ENCODE results near the gene IGF1.

Gene IGF1

DNA sequence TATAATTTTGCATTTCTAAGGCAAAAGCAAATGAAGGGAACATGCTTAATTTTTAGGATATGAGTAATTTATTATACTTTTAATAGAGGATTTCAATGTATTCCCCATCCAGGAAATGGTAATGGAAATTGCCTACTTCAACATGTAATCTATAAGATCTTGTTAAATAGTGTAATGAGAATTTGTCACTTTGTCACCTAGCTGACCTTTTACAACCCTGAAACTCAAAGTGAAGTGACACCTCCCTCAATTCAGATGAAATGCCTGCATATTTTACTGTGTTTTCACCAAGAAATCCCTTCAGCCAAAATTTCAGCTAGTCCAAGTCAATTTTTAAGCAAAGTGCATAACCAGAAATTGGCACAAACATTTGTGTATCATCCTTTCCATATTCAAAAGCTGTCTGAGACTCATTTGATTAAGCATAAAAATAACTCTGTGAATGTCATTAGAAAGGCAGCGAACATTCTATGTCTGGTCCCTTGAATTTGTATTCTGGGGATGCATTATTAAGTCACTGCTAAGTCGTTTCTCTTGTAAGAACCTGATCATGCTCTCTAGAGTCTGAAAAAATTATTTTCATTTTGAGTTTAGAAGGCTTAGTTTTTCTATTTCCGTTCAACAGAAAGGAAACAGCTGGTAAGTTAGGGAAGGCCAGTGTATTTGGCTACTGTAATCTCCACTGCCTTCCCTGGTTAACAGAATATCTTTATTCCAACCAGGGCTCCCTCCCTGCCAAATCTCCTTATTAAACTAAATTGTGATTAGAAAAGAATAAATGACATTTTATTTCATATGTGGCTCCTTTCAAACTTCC is 100.8 kb downstream of the IGF1 start:
- Histone ChIP-seq H3K9me3 (no peaks in the 10 kb centered on the region), H3K36me3 (no peaks in the 10 kb centered on the region), H3K27ac (no peak overlapping the region), H3K4me3 (ENCODE audit: low read depth in 1 of 2, low read length in 1 of 2) (no peak overlapping the region), H3K4me1 (ENCODE audit: control insufficient read depth in 1 of 2, insufficient read depth in 1 of 2, low read depth in 1 of 2, low read length in 1 of 2) (no peaks in the 10 kb centered on the region), H3K27me3 (no peaks in the 10 kb centered on the region)
- TF ChIP-seq, protein P1, sequence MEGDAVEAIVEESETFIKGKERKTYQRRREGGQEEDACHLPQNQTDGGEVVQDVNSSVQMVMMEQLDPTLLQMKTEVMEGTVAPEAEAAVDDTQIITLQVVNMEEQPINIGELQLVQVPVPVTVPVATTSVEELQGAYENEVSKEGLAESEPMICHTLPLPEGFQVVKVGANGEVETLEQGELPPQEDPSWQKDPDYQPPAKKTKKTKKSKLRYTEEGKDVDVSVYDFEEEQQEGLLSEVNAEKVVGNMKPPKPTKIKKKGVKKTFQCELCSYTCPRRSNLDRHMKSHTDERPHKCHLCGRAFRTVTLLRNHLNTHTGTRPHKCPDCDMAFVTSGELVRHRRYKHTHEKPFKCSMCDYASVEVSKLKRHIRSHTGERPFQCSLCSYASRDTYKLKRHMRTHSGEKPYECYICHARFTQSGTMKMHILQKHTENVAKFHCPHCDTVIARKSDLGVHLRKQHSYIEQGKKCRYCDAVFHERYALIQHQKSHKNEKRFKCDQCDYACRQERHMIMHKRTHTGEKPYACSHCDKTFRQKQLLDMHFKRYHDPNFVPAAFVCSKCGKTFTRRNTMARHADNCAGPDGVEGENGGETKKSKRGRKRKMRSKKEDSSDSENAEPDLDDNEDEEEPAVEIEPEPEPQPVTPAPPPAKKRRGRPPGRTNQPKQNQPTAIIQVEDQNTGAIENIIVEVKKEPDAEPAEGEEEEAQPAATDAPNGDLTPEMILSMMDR (IDR thresholded peaks at IDR 0.05) = no peak

DNA sequence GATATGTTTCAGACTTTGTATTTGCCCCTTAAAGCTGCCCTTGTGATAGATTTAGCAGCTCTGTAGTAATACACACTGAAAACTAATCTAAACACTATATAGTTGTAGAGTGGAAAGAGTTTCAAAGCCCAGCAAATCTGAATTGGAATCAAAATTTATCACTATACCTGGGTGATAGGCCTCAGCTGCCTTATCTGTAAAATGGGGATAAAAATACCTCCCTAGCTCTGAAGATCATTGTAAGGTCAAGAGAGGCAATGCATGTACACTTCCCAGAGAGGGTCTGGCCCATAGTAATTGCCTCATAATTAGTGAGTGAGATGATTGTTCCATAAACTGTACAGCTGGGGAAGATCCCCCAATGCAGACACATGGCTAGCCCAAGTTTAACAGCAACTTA is 103.6 kb downstream of the IGF1 start:
- H3K27ac ChIP-seq = no peak overlapping the region
- no peak overlapping the region for H3K4me3 ChIP-seq (ENCODE audit: low read depth in 1 of 2, low read length in 1 of 2)
- no peaks in the 10 kb centered on the region for H3K9me3 ChIP-seq
- H3K4me1 ChIP-seq (ENCODE audit: control insufficient read depth in 1 of 2, insufficient read depth in 1 of 2, low read depth in 1 of 2, low read length in 1 of 2) = no peaks in the 10 kb centered on the region
- TF ChIP-seq, protein P1 (IDR thresholded peaks at IDR 0.05) = no peak
- H3K36me3 ChIP-seq = no peaks in the 10 kb centered on the region
- H3K27me3 ChIP-seq = no peaks in the 10 kb centered on the region

DNA sequence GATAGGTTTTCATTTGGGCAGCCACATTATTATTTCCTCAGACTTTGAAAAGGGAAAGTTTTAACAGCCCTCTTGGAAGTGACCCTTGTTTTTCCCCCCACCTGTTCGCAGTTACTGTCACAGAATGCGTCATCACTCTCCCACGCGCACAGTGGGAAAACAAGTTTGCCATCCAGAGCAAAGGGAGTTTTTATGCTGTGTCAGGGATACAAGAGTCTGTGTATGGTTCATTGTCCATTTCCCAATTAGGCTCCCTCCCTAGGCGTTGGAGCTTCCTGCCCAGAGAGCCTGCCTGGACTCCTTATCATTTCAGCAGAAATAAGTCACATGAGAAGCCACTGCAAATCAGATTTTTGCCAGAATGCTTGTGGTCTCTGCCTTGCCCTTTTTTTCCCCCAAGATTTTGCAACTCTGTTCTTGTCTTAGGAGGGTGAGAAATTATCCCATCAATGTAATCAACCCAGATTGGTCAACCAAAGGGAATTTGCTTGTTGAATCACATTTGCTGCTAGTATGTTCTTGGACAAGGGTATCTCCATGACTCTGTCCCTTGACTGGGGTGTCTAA is 104.1 kb downstream of the IGF1 start:
- TF ChIP-seq, protein P1 (IDR thresholded peaks at IDR 0.05) = no peak
- Histone ChIP-seq H3K4me3 (ENCODE audit: low read depth in 1 of 2, low read length in 1 of 2) (no peak overlapping the region), H3K9me3 (no peaks in the 10 kb centered on the region), H3K27me3 (no peaks in the 10 kb centered on the region), H3K36me3 (no peaks in the 10 kb centered on the region), H3K27ac (no peak overlapping the region), H3K4me1 (ENCODE audit: control insufficient read depth in 1 of 2, insufficient read depth in 1 of 2, low read depth in 1 of 2, low read length in 1 of 2) (no peaks in the 10 kb centered on the region)

DNA sequence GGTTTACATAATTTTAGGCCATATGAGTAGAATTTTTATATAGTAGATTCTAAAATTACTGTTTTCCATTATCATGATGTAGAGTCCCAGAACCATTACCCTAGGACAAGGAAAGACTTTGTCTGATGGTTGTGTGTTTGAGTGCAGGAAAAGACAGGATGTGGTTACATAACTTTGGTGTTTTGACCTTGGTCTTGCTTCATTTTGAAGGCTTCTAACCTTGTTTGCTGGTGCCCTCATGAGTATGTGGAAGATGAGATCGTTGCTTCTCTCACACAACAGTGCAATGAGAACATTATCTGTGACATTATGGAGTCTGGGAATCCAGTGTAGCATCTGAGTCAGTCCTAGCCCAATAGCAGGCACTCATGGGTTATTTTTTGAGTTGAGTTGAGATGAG is 106.2 kb downstream of the IGF1 start:
- H3K4me3 ChIP-seq (ENCODE audit: low read depth in 1 of 2, low read length in 1 of 2) = no peak overlapping the region
- H3K27ac ChIP-seq = no peak overlapping the region
- TF ChIP-seq, protein P1 (IDR thresholded peaks at IDR 0.05) = no peak
- no peaks in the 10 kb centered on the region for H3K36me3 ChIP-seq
- no peaks in the 10 kb centered on the region for H3K4me1 ChIP-seq (ENCODE audit: control insufficient read depth in 1 of 2, insufficient read depth in 1 of 2, low read depth in 1 of 2, low read length in 1 of 2)
- H3K27me3 ChIP-seq = no peaks in the 10 kb centered on the region
- no peaks in the 10 kb centered on the region for H3K9me3 ChIP-seq

DNA sequence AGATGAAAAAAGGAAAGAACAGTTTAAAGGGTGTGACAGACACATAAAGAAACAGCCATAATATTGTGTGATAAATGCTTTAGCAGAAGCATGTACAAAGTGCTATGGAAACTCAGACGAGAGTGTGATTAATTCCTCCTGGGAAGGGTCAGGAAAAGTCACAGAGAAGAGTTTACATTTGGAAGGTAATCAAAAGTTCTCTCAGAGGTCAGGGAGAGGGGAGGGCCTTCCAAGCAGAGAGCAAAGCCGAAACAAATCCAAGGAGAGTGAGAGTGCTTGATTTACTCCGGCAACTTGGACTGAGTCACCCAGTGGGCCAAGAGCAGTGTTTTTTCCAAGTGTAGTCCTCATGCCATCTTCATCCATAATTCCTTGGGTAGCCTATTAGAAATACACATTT is 108.3 kb downstream of the IGF1 start:
- H3K4me1 ChIP-seq (ENCODE audit: control insufficient read depth in 1 of 2, insufficient read depth in 1 of 2, low read depth in 1 of 2, low read length in 1 of 2) = no peaks in the 10 kb centered on the region
- H3K4me3 ChIP-seq (ENCODE audit: low read depth in 1 of 2, low read length in 1 of 2) = no peak overlapping the region
- no peak overlapping the region for H3K27ac ChIP-seq
- H3K27me3 ChIP-seq = no peaks in the 10 kb centered on the region
- H3K36me3 ChIP-seq = no peaks in the 10 kb centered on the region
- TF ChIP-seq, protein P1 (IDR thresholded peaks at IDR 0.05) = no peak
- no peaks in the 10 kb centered on the region for H3K9me3 ChIP-seq
